Upper lobe of left lung (tissue), 4 donors: ENCODE measurements around the gene ANK3.

Experiments
- CTCF ChIP-seq, 6 experiments: fragments of 450-650 bp in 4 of 6; fragments of 200-600 bp in 2 of 6; sonication (generic) in 2 of 6; IDR thresholded peaks; one replicate each; pipeline ENCODE4 v1.5.1; 2016 to 2019; ENCODE audit warnings: antibody characterized with exemption in 6 of 6
- POLR2A ChIP-seq, 4 donors: fragments of 450-650 bp; IDR thresholded peaks; one replicate each; pipeline ENCODE4 v1.5.1; 2016 to 2017; ENCODE audit warnings: antibody characterized with exemption in 4 of 4, mild to moderate bottlenecking in 2 of 4

DNA sequence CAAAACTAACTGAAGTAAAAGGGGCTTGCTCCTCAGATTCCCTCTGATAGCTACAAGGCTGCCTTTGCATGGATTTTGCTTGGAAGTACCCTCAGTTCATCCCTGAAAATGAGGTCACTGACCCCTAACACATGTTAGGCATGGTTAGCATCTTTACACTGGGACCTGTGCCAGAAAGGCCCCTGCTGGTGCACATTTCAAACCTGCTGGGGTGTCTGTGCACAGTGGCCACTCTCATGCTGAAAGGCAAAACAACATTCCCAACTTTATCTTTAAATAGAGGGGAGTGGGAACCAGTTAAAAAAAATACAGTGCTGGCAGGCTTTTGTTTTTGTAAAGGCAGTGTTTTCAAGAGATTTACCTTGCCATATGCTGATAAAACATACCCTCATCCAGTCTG is 99.1 kb downstream of the ANK3 start:
- TF ChIP-seq POLR2A (IDR thresholded peaks at IDR 0.05) = no peak
- no peak for TF ChIP-seq CTCF (IDR thresholded peaks at IDR 0.05)
